HEK293 (cell line): ENCODE results near the gene SPIB.

ENCODE experiments used
- BCL6B ChIP-seq: fragments of 450-650 bp; formaldehyde crosslinking; IDR thresholded peaks from 2 replicates; pipeline ENCODE4 v1.5.1; 2017; ENCODE audit warnings: missing biosample characterization, missing genetic modification characterization
- EGR2 ChIP-seq: fragments of 450-650 bp; formaldehyde crosslinking; IDR thresholded peaks from 2 replicates; pipeline ENCODE4 v1.5.1; 2016; ENCODE audit warnings: low read depth, missing biosample characterization, missing genetic modification characterization
- GLIS1 ChIP-seq: fragments of 450-650 bp; formaldehyde crosslinking; IDR thresholded peaks from 2 replicates; pipeline ENCODE4 v1.5.1; 2016; ENCODE audit warnings: missing biosample characterization, missing genetic modification characterization
- HIC1 ChIP-seq: fragments of 450-650 bp; formaldehyde crosslinking; IDR thresholded peaks from 2 replicates; pipeline ENCODE4 v1.5.1; 2016; ENCODE audit warnings: missing biosample characterization, missing genetic modification characterization
- HOXA7 ChIP-seq: sonication (generic); formaldehyde crosslinking; IDR thresholded peaks from 2 replicates; pipeline ENCODE4 v1.8.1; 2022; ENCODE audit warnings: missing genetic modification reagents, borderline replicate concordance
- INSM2 ChIP-seq: fragments of 450-650 bp; formaldehyde crosslinking; IDR thresholded peaks from 2 replicates; pipeline ENCODE4 v1.5.1; 2016; ENCODE audit warnings: missing biosample characterization, missing genetic modification characterization
- KLF9 ChIP-seq: fragments of 450-650 bp; formaldehyde crosslinking; IDR thresholded peaks from 2 replicates; pipeline ENCODE4 v1.5.1; 2016; ENCODE audit warnings: missing biosample characterization, missing genetic modification characterization, low read depth
- PBX3 ChIP-seq: sonication (generic); formaldehyde crosslinking; IDR thresholded peaks from 2 replicates; pipeline ENCODE4 v1.8.1; 2022; ENCODE audit warnings: mild to moderate bottlenecking, moderate library complexity, missing genetic modification reagents
- PRDM1 ChIP-seq: fragments of 450-650 bp; formaldehyde crosslinking; IDR thresholded peaks from 2 replicates; pipeline ENCODE4; 2016; ENCODE audit warnings: missing biosample characterization, missing genetic modification characterization
- PRDM4 ChIP-seq: fragments of 450-650 bp; formaldehyde crosslinking; IDR thresholded peaks from 2 replicates; pipeline ENCODE4 v1.5.1; 2017; ENCODE audit warnings: missing biosample characterization, missing genetic modification characterization
- SCRT2 ChIP-seq: fragments of 450-650 bp; formaldehyde crosslinking; IDR thresholded peaks from 2 replicates; pipeline ENCODE4 v1.5.1; 2016; ENCODE audit warnings: missing biosample characterization, missing genetic modification characterization
- SP7 ChIP-seq: fragments of 450-650 bp; formaldehyde crosslinking; IDR thresholded peaks from 2 replicates; pipeline ENCODE4 v1.5.1; 2016; ENCODE audit warnings: missing biosample characterization, missing genetic modification characterization
- TRIM28 ChIP-seq: IDR thresholded peaks from 2 replicates; pipeline ENCODE4 v1.6.1; 2011; ENCODE audit warnings: low read length, control low read depth, borderline replicate concordance
- ZBTB17 ChIP-seq: fragments of 450-650 bp; formaldehyde crosslinking; IDR thresholded peaks from 2 replicates; pipeline ENCODE4 v1.5.1; 2016; ENCODE audit warnings: missing biosample characterization, missing genetic modification characterization
- ZBTB20 ChIP-seq: fragments of 450-650 bp; formaldehyde crosslinking; IDR thresholded peaks from 2 replicates; pipeline ENCODE4 v1.5.1; 2016; ENCODE audit warnings: missing biosample characterization, missing genetic modification characterization
- ZIC2 ChIP-seq: fragments of 450-650 bp; formaldehyde crosslinking; IDR thresholded peaks from 2 replicates; pipeline ENCODE4 v1.5.1; 2016; ENCODE audit warnings: missing biosample characterization, missing genetic modification characterization
- ZNF114 ChIP-seq: fragments of 450-650 bp; formaldehyde crosslinking; IDR thresholded peaks from 2 replicates; pipeline ENCODE4 v1.5.0; 2017; ENCODE audit warnings: missing biosample characterization, missing genetic modification characterization
- ZNF140 ChIP-seq: fragments of 450-650 bp; formaldehyde crosslinking; IDR thresholded peaks from 2 replicates; pipeline ENCODE4 v1.5.1; 2016; ENCODE audit warnings: missing biosample characterization, missing genetic modification characterization
- ZNF157 ChIP-seq: fragments of 450-650 bp; formaldehyde crosslinking; IDR thresholded peaks from 2 replicates; pipeline ENCODE4 v1.5.1; 2016; ENCODE audit warnings: missing biosample characterization, missing genetic modification characterization
- ZNF16 ChIP-seq: fragments of 450-650 bp; formaldehyde crosslinking; IDR thresholded peaks from 2 replicates; pipeline ENCODE4 v1.5.1; 2016; ENCODE audit warnings: low read depth, missing biosample characterization, missing genetic modification characterization
- ZNF169 ChIP-seq: fragments of 450-650 bp; formaldehyde crosslinking; IDR thresholded peaks from 2 replicates; pipeline ENCODE4 v1.5.1; 2016; ENCODE audit warnings: missing biosample characterization, missing genetic modification characterization
- ZNF175 ChIP-seq: fragments of 450-650 bp; formaldehyde crosslinking; IDR thresholded peaks from 2 replicates; pipeline ENCODE4 v1.5.1; 2016; ENCODE audit warnings: missing biosample characterization, missing genetic modification characterization
- ZNF302 ChIP-seq: fragments of 450-650 bp; formaldehyde crosslinking; IDR thresholded peaks from 2 replicates; pipeline ENCODE4 v1.5.1; 2016; ENCODE audit warnings: missing biosample characterization, missing genetic modification characterization, low read depth
- ZNF341 ChIP-seq: fragments of 450-650 bp; formaldehyde crosslinking; IDR thresholded peaks from 2 replicates; pipeline ENCODE4; 2016; ENCODE audit warnings: low read depth, missing biosample characterization, missing genetic modification characterization
- ZNF366 ChIP-seq: fragments of 450-650 bp; formaldehyde crosslinking; conservative IDR thresholded peaks from 2 replicates; pipeline ENCODE4 v1.5.1; 2016; ENCODE audit warnings: missing biosample characterization, missing genetic modification characterization
- ZNF404 ChIP-seq: fragments of 450-650 bp; formaldehyde crosslinking; IDR thresholded peaks from 2 replicates; pipeline ENCODE4 v1.5.1; 2017; ENCODE audit warnings: missing biosample characterization, missing genetic modification characterization
- ZNF510 ChIP-seq: fragments of 450-650 bp; formaldehyde crosslinking; IDR thresholded peaks from 2 replicates; pipeline ENCODE4 v1.5.1; 2018; ENCODE audit warnings: mild to moderate bottlenecking, missing genetic modification characterization, missing biosample characterization; ENCODE audit not compliant: insufficient replicate concordance
- ZNF544 ChIP-seq: fragments of 450-650 bp; formaldehyde crosslinking; IDR thresholded peaks from 2 replicates; pipeline ENCODE4 v1.5.0; 2017; ENCODE audit warnings: missing biosample characterization, missing genetic modification characterization
- ZNF558 ChIP-seq: fragments of 450-650 bp; formaldehyde crosslinking; IDR thresholded peaks from 2 replicates; pipeline ENCODE4 v1.5.1; 2016; ENCODE audit warnings: missing biosample characterization, missing genetic modification characterization
- ZNF561 ChIP-seq: fragments of 450-650 bp; IDR thresholded peaks from 2 replicates; pipeline ENCODE4 v1.5.1; 2018; ENCODE audit warnings: missing biosample characterization, missing genetic modification characterization, borderline replicate concordance
- ZNF585B ChIP-seq: fragments of 450-650 bp; formaldehyde crosslinking; IDR thresholded peaks from 2 replicates; pipeline ENCODE4 v1.5.1; 2016; ENCODE audit warnings: missing biosample characterization, missing genetic modification characterization
- ZNF610 ChIP-seq: fragments of 450-650 bp; formaldehyde crosslinking; IDR thresholded peaks from 2 replicates; pipeline ENCODE4 v1.5.1; 2016; ENCODE audit warnings: missing biosample characterization, missing genetic modification characterization, borderline replicate concordance
- ZNF660 ChIP-seq: fragments of 450-650 bp; IDR thresholded peaks from 2 replicates; pipeline ENCODE4 v1.5.1; 2018; ENCODE audit warnings: missing biosample characterization, mild to moderate bottlenecking, missing genetic modification characterization

The SPIB gene

GRCh38 chr19:50476224-50476906 lies 57.6 kb downstream of the SPIB start, which contains the start of the genes EMC10 and GARIN5A (continued):
- TF ChIP-seq ZNF544 (no peak), ZNF610 (tag by site-specific recombination) (peak; percentile 75; the same call in 1 of the 2 replicates), ZNF140 (tag by site-specific recombination) (no peak), ZNF404 (tag by site-specific recombination) (no peak), SCRT2 (tag by site-specific recombination) (peak; percentile 97), TRIM28 (no peak), INSM2 (no peak), ZNF341 (tag by site-specific recombination) (no peak; the same call in 1 of the 2 replicates), ZNF366 (tag by site-specific recombination) (peak; percentile 67; the same call in 1 of the 2 replicates), SP7 (tag by site-specific recombination) (peak; percentile 89), PRDM1 (tag by site-specific recombination) (no peak; the same call in 1 of the 2 replicates), ZNF585B (tag by site-specific recombination) (no peak), BCL6B (tag by site-specific recombination) (peak; percentile 97), ZIC2 (no peak), ZBTB17 (tag by site-specific recombination) (peak; percentile 90), ZNF660 (tag by site-specific recombination) (peak; percentile 86), HOXA7 (CRISPR knock-in tag) (no peak), KLF9 (tag by site-specific recombination) (peak; percentile 97), ZNF175 (tag by site-specific recombination) (no peak), ZNF169 (no peak), ZNF510 (no peak), ZNF114 (no peak), ZNF558 (tag by site-specific recombination) (no peak), ZNF157 (no peak), ZNF16 (tag by site-specific recombination) (no peak), PRDM4 (tag by site-specific recombination) (peak; percentile 34), ZBTB20 (tag by site-specific recombination) (peak; percentile 61), ZNF561 (tag by site-specific recombination) (peak; percentile 83; the same call in 1 of the 2 replicates), ZNF302 (tag by site-specific recombination) (no peak), PBX3 (CRISPR knock-in tag) (0 out of 2 replicates have a peak, but pooled peaks have one; percentile 80), GLIS1 (tag by site-specific recombination) (peak; percentile 82), HIC1 (tag by site-specific recombination) (no peak), EGR2 (tag by site-specific recombination) (no peak; the same call in 1 of the 2 replicates)
